GM19452 (cell line): ENCODE results near the gene SELENOF.

Experiments
- ATAC-seq: cut with Tn5 transposase; IDR thresholded peaks from one replicate; pipeline ENCODE4 v1.9.1; 2021; ENCODE audit not compliant: unreplicated experiment

The SELENOF gene

GRCh38 chr1:86860424-86860823, 53.5 kb downstream of the SELENOF start:
- no peak for ATAC-seq

GRCh38 chr1:86860020-86860419, 53.9 kb downstream of the SELENOF start:
- ATAC-seq = no peak

GRCh38 chr1:86858524-86859261, 55.2 kb downstream of the SELENOF start:
- no peak for ATAC-seq

- ATAC-seq = no peak
Measured at GRCh38 chr1:86856196-86856595, 57.7 kb downstream of the SELENOF start.

- no peak for ATAC-seq
Measured at GRCh38 chr1:86854352-86854751, 59.6 kb downstream of the SELENOF start.

GRCh38 chr1:86852782-86853408, 61.0 kb downstream of the SELENOF start:
- ATAC-seq = no peak

- no peak for ATAC-seq
Measured at GRCh38 chr1:86852289-86852688, 61.6 kb downstream of the SELENOF start.

- ATAC-seq = no peak
Measured at GRCh38 chr1:86849756-86850155, 64.2 kb downstream of the SELENOF start.

GRCh38 chr1:86848654-86849053, 65.3 kb downstream of the SELENOF start:
- ATAC-seq = no peak

- ATAC-seq = no peak
Measured at GRCh38 chr1:86846164-86846647, 67.7 kb downstream of the SELENOF start.

- ATAC-seq = no peak
Measured at GRCh38 chr1:86845514-86845913, 68.4 kb downstream of the SELENOF start.

- ATAC-seq = no peak
Measured at GRCh38 chr1:86841116-86841515, 72.8 kb downstream of the SELENOF start.

- peak; percentile 87 for ATAC-seq
Measured at GRCh38 chr1:86833461-86834215, 80.3 kb downstream of the SELENOF start.

GRCh38 chr1:86832433-86832832, 81.5 kb downstream of the SELENOF start:
- no peak for ATAC-seq

- no peak for ATAC-seq
Measured at GRCh38 chr1:86829321-86829720, 84.6 kb downstream of the SELENOF start.

- no peak for ATAC-seq
Measured at GRCh38 chr1:86828024-86828423, 85.9 kb downstream of the SELENOF start.

GRCh38 chr1:86826856-86827255, 87.1 kb downstream of the SELENOF start:
- ATAC-seq = no peak

- no peak for ATAC-seq
Measured at GRCh38 chr1:86825319-86825718, 88.6 kb downstream of the SELENOF start.

- ATAC-seq = no peak
Measured at GRCh38 chr1:86823821-86824500, 90.0 kb downstream of the SELENOF start.

- ATAC-seq = no peak
Measured at GRCh38 chr1:86823386-86823785, 90.5 kb downstream of the SELENOF start.

GRCh38 chr1:86822459-86822858, 91.5 kb downstream of the SELENOF start:
- no peak for ATAC-seq
